K562 (cell line): ENCODE measurements around the gene RTL10. TPM values are rescaled to one million over a fixed set of nuclear protein-coding genes. Genes with fewer than 3 reads are reported as not detected.
A peak's percentile ranks its signal among the peaks of the same experiment; 100 is the strongest.

Experiments
- CGGBP1 ChIP-seq: fragments of 250-450 bp; sonication (Bioruptor Pico); IDR thresholded peaks from 2 replicates; pipeline ENCODE4 v1.9.0; 2021; ENCODE audit warnings: mild to moderate bottlenecking
- CREBBP ChIP-seq: IDR thresholded peaks from one replicate; pipeline ENCODE4 v1.6.1; 2012; ENCODE audit warnings: low read depth, mild to moderate bottlenecking, control low read depth, inconsistent platforms, low read length
- FOXA3 ChIP-seq, 2 experiments: fragments of 450-650 bp in 1 of 2; sonication (generic) in 1 of 2; formaldehyde crosslinking; IDR thresholded peaks in 1 of 2; conservative IDR thresholded peaks in 1 of 2; 2 replicates each; pipeline versions ENCODE4 v1.4.0 to v1.8.0; 2020 to 2022; ENCODE audit warnings: mild to moderate bottlenecking in 2 of 2, missing genetic modification reagents in 1 of 2
- HES1 ChIP-seq: fragments of 450-650 bp; IDR thresholded peaks from 2 replicates; pipeline ENCODE4 v1.6.1; 2016; ENCODE audit warnings: low read depth, mild to moderate bottlenecking, moderate library complexity
- HSF4 ChIP-seq: fragments of 250-450 bp; sonication (Bioruptor Pico); IDR thresholded peaks from 2 replicates; pipeline ENCODE4 v2.1.2; 2022; ENCODE audit warnings: mild to moderate bottlenecking, moderate library complexity, borderline replicate concordance
- IRF1 ChIP-seq: sonication (generic); formaldehyde crosslinking; IDR thresholded peaks from 2 replicates; pipeline ENCODE4 v1.8.0; 2022; ENCODE audit warnings: missing genetic modification reagents, mild to moderate bottlenecking, borderline replicate concordance
- LCOR ChIP-seq: sonication (generic); formaldehyde crosslinking; IDR thresholded peaks from 2 replicates; pipeline ENCODE4 v1.8.0; 2022; ENCODE audit warnings: mild to moderate bottlenecking, missing genetic modification reagents
- MTA2 ChIP-seq: fragments of 450-650 bp; IDR thresholded peaks from 2 replicates; pipeline ENCODE4 v1.6.1; 2016; ENCODE audit warnings: low read depth
- OTX1 ChIP-seq: fragments of 450-650 bp; formaldehyde crosslinking; IDR thresholded peaks from 2 replicates; pipeline ENCODE4 v1.4.0; 2022; ENCODE audit warnings: mild to moderate bottlenecking
- RBM22 ChIP-seq: fragments of 200-400 bp; formaldehyde crosslinking; IDR thresholded peaks from 2 replicates; pipeline ENCODE4 v1.6.1; 2018; ENCODE audit warnings: low read length, low read depth; ENCODE audit not compliant: poor library complexity, severe bottlenecking
- RBM34 ChIP-seq: fragments of 200-400 bp; formaldehyde crosslinking; IDR thresholded peaks from 2 replicates; pipeline ENCODE4 v1.6.1; 2018; ENCODE audit warnings: low read length, borderline replicate concordance; ENCODE audit not compliant: insufficient read depth
- SIN3A ChIP-seq, 2 experiments: fragments of 150-350 bp in 1 of 2; IDR thresholded peaks; 2 replicates each; pipeline ENCODE4 v1.6.1; 2011 to 2016; ENCODE audit warnings: borderline replicate concordance in 2 of 2, low read depth in 2 of 2, low read length in 2 of 2, mild to moderate bottlenecking in 2 of 2, moderate library complexity in 2 of 2; ENCODE audit not compliant: control insufficient read depth in 1 of 2
- ZNF146 ChIP-seq: IDR thresholded peaks from one replicate; pipeline ENCODE4 v1.6.1; 2018; ENCODE audit warnings: missing compliant biosample characterization; ENCODE audit not compliant: unreplicated experiment
- ZNF175 ChIP-seq: fragments of 200-800 bp; sonication (Bioruptor generic); IDR thresholded peaks from 2 replicates; pipeline ENCODE4 v1.6.1; 2016; ENCODE audit warnings: low read depth, mild to moderate bottlenecking, missing genetic modification characterization, missing compliant biosample characterization
- ZNF253 ChIP-seq: fragments of 250-450 bp; sonication (Bioruptor Pico); conservative IDR thresholded peaks from 2 replicates; pipeline ENCODE4 v1.6.1; 2021; ENCODE audit warnings: mild to moderate bottlenecking
- polyA plus RNA-seq, 8 experiments: library from polyadenylated mRNA; depleted of rRNA in 4 of 8; stranded (reverse) in 5 of 8; unstranded in 3 of 8; fragments of >200 nt; fragmentation: Nextera tagmentation in 2 of 8; fragmentation: Illumina TruSeq in 1 of 8; extraction: Ambion mirVana in 2 of 8; extraction: Trizol in 1 of 8; gene quantifications; 2 replicates each; pipeline versions ENCODE4 v1.2.1 to v1.2.3, GENCODE V29; 2011 to 2014; ENCODE audit warnings: inconsistent platforms in 1 of 8, missing spikeins in 1 of 8
- total RNA-seq, 7 experiments: library from RNA; depleted of rRNA in 6 of 7; stranded (reverse); fragments of >200 nt in 6 of 7; fragmentation: Illumina TruSeq in 2 of 7; extraction: Trizol in 2 of 7; gene quantifications; 2 replicates each; pipeline versions ENCODE4 v1.2.1 to v1.2.3, GENCODE V29; 2011 to 2021; ENCODE audit warnings: low replicate concordance in 1 of 7
- TF ChIP-seq, protein P1 (sequence below): fragments of 250-450 bp; sonication (Bioruptor Pico); IDR thresholded peaks from 2 replicates; pipeline ENCODE4 v1.4.0; 2020

Gene RTL10
- total and polyA plus RNA-seq, 9 of the 15 experiments (the other 6 are each of a cell fraction or from before 2014, with no cell fraction given) = 19.8 to 75.5 (median 32.5) TPM

GRCh38 chr22:19816372-19817119 lies 38.1 kb downstream of the RTL10 start (continued):
- TF ChIP-seq OTX1 (CRISPR knock-in tag) = peak; percentile 92
- TF ChIP-seq SIN3A (IDR thresholded peaks at IDR 0.05; ENCODE audit: borderline replicate concordance in 2 of 2, control insufficient read depth in 1 of 2, low read depth in 2 of 2, low read length in 2 of 2) = no peak
- no peak for TF ChIP-seq LCOR (CRISPR knock-in tag)
- no peak for TF ChIP-seq HSF4 (CRISPR knock-in tag)
- TF ChIP-seq HES1 = no peak
- peak; percentile 31; the same call in 1 of the 2 replicates for TF ChIP-seq MTA2
- TF ChIP-seq RBM22 = no peak
- TF ChIP-seq ZNF146 = no peak
- TF ChIP-seq IRF1 = no peak
- no peak for TF ChIP-seq FOXA3 (CRISPR knock-in tag; conservative IDR thresholded peaks at IDR 0.05 in 1 of 2, IDR thresholded peaks at IDR 0.05 in 1 of 2)
- peak; percentile 95 for TF ChIP-seq CREBBP
- TF ChIP-seq RBM34 = no peak
- TF ChIP-seq CGGBP1 (CRISPR knock-in tag) = no peak
- TF ChIP-seq, protein P1, sequence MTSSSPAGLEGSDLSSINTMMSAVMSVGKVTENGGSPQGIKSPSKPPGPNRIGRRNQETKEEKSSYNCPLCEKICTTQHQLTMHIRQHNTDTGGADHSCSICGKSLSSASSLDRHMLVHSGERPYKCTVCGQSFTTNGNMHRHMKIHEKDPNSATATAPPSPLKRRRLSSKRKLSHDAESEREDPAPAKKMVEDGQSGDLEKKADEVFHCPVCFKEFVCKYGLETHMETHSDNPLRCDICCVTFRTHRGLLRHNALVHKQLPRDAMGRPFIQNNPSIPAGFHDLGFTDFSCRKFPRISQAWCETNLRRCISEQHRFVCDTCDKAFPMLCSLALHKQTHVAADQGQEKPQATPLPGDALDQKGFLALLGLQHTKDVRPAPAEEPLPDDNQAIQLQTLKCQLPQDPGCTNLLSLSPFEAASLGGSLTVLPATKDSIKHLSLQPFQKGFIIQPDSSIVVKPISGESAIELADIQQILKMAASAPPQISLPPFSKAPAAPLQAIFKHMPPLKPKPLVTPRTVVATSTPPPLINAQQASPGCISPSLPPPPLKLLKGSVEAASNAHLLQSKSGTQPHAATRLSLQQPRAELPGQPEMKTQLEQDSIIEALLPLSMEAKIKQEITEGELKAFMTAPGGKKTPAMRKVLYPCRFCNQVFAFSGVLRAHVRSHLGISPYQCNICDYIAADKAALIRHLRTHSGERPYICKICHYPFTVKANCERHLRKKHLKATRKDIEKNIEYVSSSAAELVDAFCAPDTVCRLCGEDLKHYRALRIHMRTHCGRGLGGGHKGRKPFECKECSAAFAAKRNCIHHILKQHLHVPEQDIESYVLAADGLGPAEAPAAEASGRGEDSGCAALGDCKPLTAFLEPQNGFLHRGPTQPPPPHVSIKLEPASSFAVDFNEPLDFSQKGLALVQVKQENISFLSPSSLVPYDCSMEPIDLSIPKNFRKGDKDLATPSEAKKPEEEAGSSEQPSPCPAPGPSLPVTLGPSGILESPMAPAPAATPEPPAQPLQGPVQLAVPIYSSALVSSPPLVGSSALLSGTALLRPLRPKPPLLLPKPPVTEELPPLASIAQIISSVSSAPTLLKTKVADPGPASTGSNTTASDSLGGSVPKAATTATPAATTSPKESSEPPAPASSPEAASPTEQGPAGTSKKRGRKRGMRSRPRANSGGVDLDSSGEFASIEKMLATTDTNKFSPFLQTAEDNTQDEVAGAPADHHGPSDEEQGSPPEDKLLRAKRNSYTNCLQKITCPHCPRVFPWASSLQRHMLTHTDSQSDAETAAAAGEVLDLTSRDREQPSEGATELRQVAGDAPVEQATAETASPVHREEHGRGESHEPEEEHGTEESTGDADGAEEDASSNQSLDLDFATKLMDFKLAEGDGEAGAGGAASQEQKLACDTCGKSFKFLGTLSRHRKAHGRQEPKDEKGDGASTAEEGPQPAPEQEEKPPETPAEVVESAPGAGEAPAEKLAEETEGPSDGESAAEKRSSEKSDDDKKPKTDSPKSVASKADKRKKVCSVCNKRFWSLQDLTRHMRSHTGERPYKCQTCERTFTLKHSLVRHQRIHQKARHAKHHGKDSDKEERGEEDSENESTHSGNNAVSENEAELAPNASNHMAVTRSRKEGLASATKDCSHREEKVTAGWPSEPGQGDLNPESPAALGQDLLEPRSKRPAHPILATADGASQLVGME (CRISPR knock-in tag) = no peak
- no peak for TF ChIP-seq ZNF253 (CRISPR knock-in tag)
- no peak for TF ChIP-seq ZNF175 (CRISPR knock-in tag)
